HEK293 (cell line): ENCODE data around the gene AGPAT4.

ENCODE experiments used
- CTCF ChIA-PET: fragments of 350-600 bp; formaldehyde crosslinking; extraction: SDS; loops from one replicate; lab custom pipeline; 2021; ENCODE audit warnings: antibody characterized with exemption; lab: Yijun Ruan, JAX
- POLR2A ChIA-PET: fragments of 300-600 bp; formaldehyde crosslinking; extraction: SDS; loops from one replicate; lab custom pipeline; 2020; ENCODE audit warnings: antibody characterized with exemption, inconsistent platforms; lab: Yijun Ruan, JAX
- H3K27ac ChIP-seq: fragments of 200-500 bp; sonication (Bioruptor generic); 2 replicates; pipeline ENCODE4 v1.5.1; 2014; ENCODE audit warnings: low read depth, low read length, control low read depth, inconsistent platforms; ENCODE audit errors: extremely low read depth
- H3K36me3 ChIP-seq, 2 experiments: fragments of 200-500 bp in 1 of 2; sonication (Bioruptor generic) in 1 of 2; 1 replicate in 1 of 2; 2 replicates in 1 of 2; pipeline ENCODE4 v1.5.1; 2014 to 2017; ENCODE audit warnings: inconsistent platforms in 2 of 2, low read length in 2 of 2; ENCODE audit not compliant: control insufficient read depth in 2 of 2, insufficient read depth in 1 of 2
- H3K4me1 ChIP-seq: fragments of 200-500 bp; sonication (Bioruptor generic); 2 replicates; pipeline ENCODE4 v1.5.1; 2014; ENCODE audit warnings: mild to moderate bottlenecking, low read length, inconsistent platforms; ENCODE audit not compliant: control insufficient read depth, insufficient read depth
- H3K4me3 ChIP-seq: 2 replicates; pipeline ENCODE4 v1.5.1; 2011; ENCODE audit warnings: low read depth, mild to moderate bottlenecking, control low read depth, low read length, moderate library complexity
- H3K9me3 ChIP-seq: fragments of 200-500 bp; sonication (Bioruptor generic); 2 replicates; pipeline ENCODE4 v1.5.1; 2014; ENCODE audit warnings: low read depth, low read length, inconsistent platforms; ENCODE audit not compliant: control insufficient read depth, insufficient read depth
- GLIS1 ChIP-seq: fragments of 450-650 bp; formaldehyde crosslinking; IDR thresholded peaks from 2 replicates; pipeline ENCODE4 v1.5.1; 2016; ENCODE audit warnings: missing biosample characterization, missing genetic modification characterization
- IKZF3 ChIP-seq: fragments of 450-650 bp; IDR thresholded peaks from 2 replicates; pipeline ENCODE4 v1.5.0; 2018; ENCODE audit warnings: missing biosample characterization, mild to moderate bottlenecking, missing genetic modification characterization, moderate library complexity
- KLF1 ChIP-seq: fragments of 450-650 bp; formaldehyde crosslinking; IDR thresholded peaks from 2 replicates; pipeline ENCODE4 v1.5.1; 2016; ENCODE audit warnings: missing biosample characterization, missing genetic modification characterization
- PRDM1 ChIP-seq: fragments of 450-650 bp; formaldehyde crosslinking; IDR thresholded peaks from 2 replicates; pipeline ENCODE4; 2016; ENCODE audit warnings: missing biosample characterization, missing genetic modification characterization
- SETDB1 ChIP-seq: IDR thresholded peaks from one replicate; pipeline ENCODE4 v1.6.1; 2017; ENCODE audit warnings: mild to moderate bottlenecking, low read length, moderate library complexity, mixed read lengths; ENCODE audit not compliant: insufficient read length
- TCF7L2 ChIP-seq: IDR thresholded peaks from 2 replicates; pipeline ENCODE4 v1.6.1; 2011; ENCODE audit warnings: low read depth, mild to moderate bottlenecking, inconsistent platforms, low read length, moderate library complexity, borderline replicate concordance
- ZFP37 ChIP-seq: fragments of 450-650 bp; formaldehyde crosslinking; IDR thresholded peaks from 2 replicates; pipeline ENCODE4 v1.5.1; 2016; ENCODE audit warnings: missing biosample characterization, missing genetic modification characterization
- ZFP69B ChIP-seq: fragments of 450-650 bp; formaldehyde crosslinking; IDR thresholded peaks from 2 replicates; pipeline ENCODE4 v1.5.1; 2016; ENCODE audit warnings: missing biosample characterization, missing genetic modification characterization
- ZNF133 ChIP-seq: fragments of 450-650 bp; formaldehyde crosslinking; IDR thresholded peaks from 2 replicates; pipeline ENCODE4 v1.5.1; 2016; ENCODE audit warnings: missing biosample characterization, missing genetic modification characterization
- ZNF140 ChIP-seq: fragments of 450-650 bp; formaldehyde crosslinking; IDR thresholded peaks from 2 replicates; pipeline ENCODE4 v1.5.1; 2016; ENCODE audit warnings: missing biosample characterization, missing genetic modification characterization
- ZNF155 ChIP-seq: fragments of 450-650 bp; formaldehyde crosslinking; IDR thresholded peaks from 2 replicates; pipeline ENCODE4 v1.5.1; 2016; ENCODE audit warnings: missing biosample characterization, missing genetic modification characterization
- ZNF175 ChIP-seq: fragments of 450-650 bp; formaldehyde crosslinking; IDR thresholded peaks from 2 replicates; pipeline ENCODE4 v1.5.1; 2016; ENCODE audit warnings: missing biosample characterization, missing genetic modification characterization
- ZNF302 ChIP-seq: fragments of 450-650 bp; formaldehyde crosslinking; IDR thresholded peaks from 2 replicates; pipeline ENCODE4 v1.5.1; 2016; ENCODE audit warnings: missing biosample characterization, missing genetic modification characterization, low read depth
- ZNF350 ChIP-seq: fragments of 450-650 bp; formaldehyde crosslinking; IDR thresholded peaks from 2 replicates; pipeline ENCODE4 v1.5.0; 2017; ENCODE audit warnings: missing biosample characterization, mild to moderate bottlenecking, missing genetic modification characterization
- ZNF529 ChIP-seq: fragments of 450-650 bp; formaldehyde crosslinking; IDR thresholded peaks from 2 replicates; pipeline ENCODE4 v1.5.1; 2017; ENCODE audit warnings: missing genetic modification characterization, missing biosample characterization; ENCODE audit not compliant: insufficient replicate concordance
- ZNF558 ChIP-seq: fragments of 450-650 bp; formaldehyde crosslinking; IDR thresholded peaks from 2 replicates; pipeline ENCODE4 v1.5.1; 2016; ENCODE audit warnings: missing biosample characterization, missing genetic modification characterization
- ZNF707 ChIP-seq: fragments of 450-650 bp; formaldehyde crosslinking; IDR thresholded peaks from 2 replicates; pipeline ENCODE4 v1.5.1; 2016; ENCODE audit warnings: missing biosample characterization, missing genetic modification characterization
- TF ChIP-seq, protein P1 (sequence below): fragments of 450-650 bp; formaldehyde crosslinking; IDR thresholded peaks from 2 replicates; pipeline ENCODE4 v1.5.1; 2016; ENCODE audit warnings: missing biosample characterization, missing genetic modification characterization
- TF ChIP-seq, protein P2 (sequence below): fragments of 450-650 bp; formaldehyde crosslinking; IDR thresholded peaks from 2 replicates; pipeline ENCODE4; 2016; ENCODE audit warnings: missing biosample characterization, missing genetic modification characterization
- TF ChIP-seq, protein P3 (sequence below): fragments of 450-650 bp; formaldehyde crosslinking; optimal IDR thresholded peaks from 2 replicates; pipeline ENCODE3; 2016; ENCODE audit warnings: missing biosample characterization, mild to moderate bottlenecking, missing genetic modification characterization
- TF ChIP-seq, protein P4 (sequence below): fragments of 450-650 bp; formaldehyde crosslinking; IDR thresholded peaks from 2 replicates; pipeline ENCODE4 v1.5.1; 2016; ENCODE audit warnings: missing biosample characterization, missing genetic modification characterization

AGPAT4 gene

DNA sequence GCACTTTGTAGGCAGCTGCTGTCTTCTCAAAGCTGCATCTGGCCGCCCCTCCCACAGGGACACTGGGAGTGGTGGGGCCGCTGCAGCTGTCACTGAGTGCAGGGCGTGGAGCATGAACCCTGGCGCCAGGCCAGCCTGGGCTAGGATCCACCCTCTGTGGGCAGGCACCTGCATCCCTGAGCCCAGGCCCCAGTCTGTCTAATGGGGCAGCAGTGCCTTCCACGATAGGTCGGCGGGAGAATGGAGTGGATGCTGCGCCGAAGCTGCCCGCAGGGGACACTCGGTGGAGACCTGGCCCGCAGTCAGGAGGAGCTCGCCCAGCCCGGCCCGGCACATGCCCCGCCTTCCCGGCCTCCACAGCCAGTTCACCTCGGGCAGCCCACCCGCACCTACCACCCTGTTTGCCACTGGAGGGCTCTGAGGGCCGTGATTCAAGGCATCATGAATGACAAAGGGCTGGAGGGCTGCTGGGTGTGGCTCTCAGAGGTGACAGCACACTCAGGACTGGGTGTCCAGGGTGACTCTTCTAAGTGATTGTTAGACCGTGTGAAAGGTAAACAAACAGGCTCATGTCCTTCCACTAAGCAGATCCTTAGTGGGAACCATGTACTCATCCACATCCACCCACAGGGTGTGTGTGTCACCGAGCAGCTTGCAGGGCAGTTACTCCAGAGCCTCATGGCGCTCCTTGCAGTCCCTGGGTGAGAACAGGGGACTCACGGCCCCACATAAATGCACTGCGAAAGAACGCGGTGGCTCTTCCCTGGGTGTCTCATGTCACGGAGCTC lies 133.9 kb downstream of the AGPAT4 start:
- no peak overlapping the region for H3K4me3 ChIP-seq
- no peak overlapping the region for H3K27ac ChIP-seq
- H3K9me3 ChIP-seq = no peaks in the 10 kb centered on the region
- TF ChIP-seq, protein P1, sequence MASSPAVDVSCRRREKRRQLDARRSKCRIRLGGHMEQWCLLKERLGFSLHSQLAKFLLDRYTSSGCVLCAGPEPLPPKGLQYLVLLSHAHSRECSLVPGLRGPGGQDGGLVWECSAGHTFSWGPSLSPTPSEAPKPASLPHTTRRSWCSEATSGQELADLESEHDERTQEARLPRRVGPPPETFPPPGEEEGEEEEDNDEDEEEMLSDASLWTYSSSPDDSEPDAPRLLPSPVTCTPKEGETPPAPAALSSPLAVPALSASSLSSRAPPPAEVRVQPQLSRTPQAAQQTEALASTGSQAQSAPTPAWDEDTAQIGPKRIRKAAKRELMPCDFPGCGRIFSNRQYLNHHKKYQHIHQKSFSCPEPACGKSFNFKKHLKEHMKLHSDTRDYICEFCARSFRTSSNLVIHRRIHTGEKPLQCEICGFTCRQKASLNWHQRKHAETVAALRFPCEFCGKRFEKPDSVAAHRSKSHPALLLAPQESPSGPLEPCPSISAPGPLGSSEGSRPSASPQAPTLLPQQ = peak; percentile 29; the same call in 1 of the 2 replicates
- TF ChIP-seq, protein P2, sequence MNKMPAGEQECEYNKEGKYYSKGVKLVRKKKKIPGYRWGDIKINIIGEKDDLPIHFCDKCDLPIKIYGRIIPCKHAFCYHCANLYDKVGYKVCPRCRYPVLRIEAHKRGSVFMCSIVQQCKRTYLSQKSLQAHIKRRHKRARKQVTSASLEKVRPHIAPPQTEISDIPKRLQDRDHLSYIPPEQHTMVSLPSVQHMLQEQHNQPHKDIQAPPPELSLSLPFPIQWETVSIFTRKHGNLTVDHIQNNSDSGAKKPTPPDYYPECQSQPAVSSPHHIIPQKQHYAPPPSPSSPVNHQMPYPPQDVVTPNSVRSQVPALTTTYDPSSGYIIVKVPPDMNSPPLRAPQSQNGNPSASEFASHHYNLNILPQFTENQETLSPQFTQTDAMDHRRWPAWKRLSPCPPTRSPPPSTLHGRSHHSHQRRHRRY (tag by site-specific recombination) = no peak
- TF ChIP-seq KLF1 (tag by site-specific recombination) = peak; percentile 73
- TF ChIP-seq IKZF3 (tag by site-specific recombination) = no peak
- TF ChIP-seq ZNF175 (tag by site-specific recombination) = no peak
- TF ChIP-seq ZNF707 (tag by site-specific recombination) = no peak
- no peak for TF ChIP-seq PRDM1 (tag by site-specific recombination)
- TF ChIP-seq TCF7L2 = no peak
- TF ChIP-seq ZNF302 = no peak
- no peak for TF ChIP-seq ZNF529 (tag by site-specific recombination)
- TF ChIP-seq ZNF133 = no peak
- TF ChIP-seq SETDB1 = no peak
- H3K36me3 ChIP-seq = peaks cover 0 to 50% of the 10 kb centered on the region in 2 experiments; a peak in 2 of 3 replicates
- CTCF ChIA-PET = interaction anchor here (1.6 kb wide), 1 partner anchor 231 kb away, joined by 6 read pairs; no protein-coding TSS in a partner anchor
- no peaks in the 10 kb centered on the region for H3K4me1 ChIP-seq
- POLR2A ChIA-PET = no interaction called here

DNA sequence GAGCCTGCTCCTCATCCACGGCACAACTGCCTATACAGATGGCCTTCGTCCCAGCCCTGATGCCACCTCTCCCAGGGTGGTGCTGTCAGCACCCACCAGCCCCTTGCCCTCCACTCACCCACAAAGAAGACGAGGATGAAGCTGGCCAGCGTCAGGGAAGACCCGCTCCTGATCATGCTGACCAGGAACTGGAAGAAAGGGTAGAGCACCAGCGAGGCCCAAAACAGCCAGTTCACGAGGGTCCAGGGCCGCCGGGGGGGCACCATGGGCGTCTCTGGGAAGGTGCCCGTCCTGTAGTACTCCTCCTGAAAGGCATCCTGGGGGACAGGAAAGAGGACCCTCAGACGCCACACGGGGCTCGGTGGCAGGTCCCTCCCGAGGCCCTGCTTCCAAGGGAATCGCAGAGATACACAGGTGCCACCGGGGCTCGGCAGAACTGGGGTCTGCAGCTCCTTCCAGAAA lies 134.5 kb downstream of the AGPAT4 start:
- TF ChIP-seq ZFP37 (tag by site-specific recombination) = no peak
- TF ChIP-seq IKZF3 (tag by site-specific recombination) = no peak
- TF ChIP-seq, all 188 proteins: peak for 0
- POLR2A ChIA-PET = no interaction called here
- H3K27ac ChIP-seq = no peak overlapping the region
- CTCF ChIA-PET = no interaction called here
- no peaks in the 10 kb centered on the region for H3K4me1 ChIP-seq
- H3K4me3 ChIP-seq = no peak overlapping the region
- H3K36me3 ChIP-seq = peaks cover 0 to 56% of the 10 kb centered on the region in 2 experiments; a peak in 2 of 3 replicates
- H3K9me3 ChIP-seq = no peaks in the 10 kb centered on the region

DNA sequence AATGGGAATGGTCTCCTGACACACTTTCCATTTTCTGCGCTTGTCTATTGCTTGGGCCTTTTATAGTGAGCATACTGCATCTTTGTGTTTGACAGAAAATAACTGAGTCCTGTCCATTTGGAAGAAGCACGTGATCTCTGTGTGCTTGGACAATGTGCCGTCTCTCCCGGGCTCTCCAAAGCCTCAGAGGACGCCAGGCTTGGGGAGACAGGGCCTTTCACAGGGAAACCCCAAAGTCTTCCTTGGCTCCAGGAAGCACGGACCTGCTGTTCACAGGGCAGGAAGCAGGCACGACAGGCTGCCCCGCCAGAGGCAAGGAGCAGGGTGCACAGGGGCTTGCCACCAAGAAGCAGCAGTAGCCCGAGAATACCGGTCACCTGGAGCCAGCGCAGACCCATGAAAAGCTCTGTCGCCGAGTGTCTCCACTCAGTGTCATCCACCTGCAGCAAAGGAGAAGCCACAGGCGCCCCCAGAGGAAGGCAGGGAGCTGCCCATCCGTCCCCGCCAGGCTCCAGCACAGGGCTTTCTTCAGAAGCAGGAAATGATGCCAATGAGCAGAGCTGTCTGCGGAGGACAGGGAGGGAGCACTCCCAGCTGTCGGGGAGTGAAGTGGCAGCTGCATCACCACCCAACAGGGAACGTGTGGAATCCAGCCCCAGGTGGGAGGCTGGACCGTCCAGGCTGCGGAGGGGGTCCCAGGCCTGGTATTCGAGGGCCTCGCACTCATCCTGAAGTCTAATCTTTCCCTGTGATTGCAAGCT lies 135.1 kb downstream of the AGPAT4 start:
- H3K4me1 ChIP-seq = no peaks in the 10 kb centered on the region
- no peaks in the 10 kb centered on the region for H3K9me3 ChIP-seq
- ChIA-PET POLR2A (no interaction called here), CTCF (interaction anchor here (1.3 kb wide), 1 partner anchor 235 kb away, joined by 3 read pairs; no protein-coding TSS in a partner anchor)
- H3K27ac ChIP-seq = no peak overlapping the region
- H3K4me3 ChIP-seq = no peak overlapping the region
- H3K36me3 ChIP-seq = peaks cover 0 to 56% of the 10 kb centered on the region in 2 experiments; a peak in 2 of 3 replicates
- no peak for TF ChIP-seq ZNF133
- TF ChIP-seq ZNF558 = no peak
- no peak for TF ChIP-seq ZNF350
- TF ChIP-seq ZNF155 (tag by site-specific recombination) = no peak
- TF ChIP-seq GLIS1 = no peak
- TF ChIP-seq, protein P3, sequence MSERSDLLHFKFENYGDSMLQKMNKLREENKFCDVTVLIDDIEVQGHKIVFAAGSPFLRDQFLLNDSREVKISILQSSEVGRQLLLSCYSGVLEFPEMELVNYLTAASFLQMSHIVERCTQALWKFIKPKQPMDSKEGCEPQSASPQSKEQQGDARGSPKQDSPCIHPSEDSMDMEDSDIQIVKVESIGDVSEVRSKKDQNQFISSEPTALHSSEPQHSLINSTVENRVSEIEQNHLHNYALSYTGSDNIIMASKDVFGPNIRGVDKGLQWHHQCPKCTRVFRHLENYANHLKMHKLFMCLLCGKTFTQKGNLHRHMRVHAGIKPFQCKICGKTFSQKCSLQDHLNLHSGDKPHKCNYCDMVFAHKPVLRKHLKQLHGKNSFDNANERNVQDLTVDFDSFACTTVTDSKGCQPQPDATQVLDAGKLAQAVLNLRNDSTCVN = no peak
- TF ChIP-seq, protein P4, sequence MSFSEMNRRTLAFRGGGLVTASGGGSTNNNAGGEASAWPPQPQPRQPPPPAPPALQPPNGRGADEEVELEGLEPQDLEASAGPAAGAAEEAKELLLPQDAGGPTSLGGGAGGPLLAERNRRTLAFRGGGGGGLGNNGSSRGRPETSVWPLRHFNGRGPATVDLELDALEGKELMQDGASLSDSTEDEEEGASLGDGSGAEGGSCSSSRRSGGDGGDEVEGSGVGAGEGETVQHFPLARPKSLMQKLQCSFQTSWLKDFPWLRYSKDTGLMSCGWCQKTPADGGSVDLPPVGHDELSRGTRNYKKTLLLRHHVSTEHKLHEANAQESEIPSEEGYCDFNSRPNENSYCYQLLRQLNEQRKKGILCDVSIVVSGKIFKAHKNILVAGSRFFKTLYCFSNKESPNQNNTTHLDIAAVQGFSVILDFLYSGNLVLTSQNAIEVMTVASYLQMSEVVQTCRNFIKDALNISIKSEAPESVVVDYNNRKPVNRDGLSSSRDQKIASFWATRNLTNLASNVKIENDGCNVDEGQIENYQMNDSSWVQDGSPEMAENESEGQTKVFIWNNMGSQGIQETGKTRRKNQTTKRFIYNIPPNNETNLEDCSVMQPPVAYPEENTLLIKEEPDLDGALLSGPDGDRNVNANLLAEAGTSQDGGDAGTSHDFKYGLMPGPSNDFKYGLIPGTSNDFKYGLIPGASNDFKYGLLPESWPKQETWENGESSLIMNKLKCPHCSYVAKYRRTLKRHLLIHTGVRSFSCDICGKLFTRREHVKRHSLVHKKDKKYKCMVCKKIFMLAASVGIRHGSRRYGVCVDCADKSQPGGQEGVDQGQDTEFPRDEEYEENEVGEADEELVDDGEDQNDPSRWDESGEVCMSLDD (tag by site-specific recombination) = no peak
- TF ChIP-seq ZNF140 (tag by site-specific recombination) = no peak
- TF ChIP-seq ZFP69B = no peak
